Ishikawa (cell line): ENCODE measurements around the gene JARID2.

Source experiments
- NFIC ChIP-seq: IDR thresholded peaks from 2 replicates; pipeline ENCODE4 v1.6.1; 2012
- REST ChIP-seq: IDR thresholded peaks from 2 replicates; pipeline ENCODE4 v1.6.1; 2012; ENCODE audit warnings: low read depth, mild to moderate bottlenecking

- TF ChIP-seq NFIC (no peak), REST (no peak)
These were observed 305.4 kb downstream of the JARID2 start for GRCh38 chr6:15551262-15551661.
